DOHH2 (cell line): Measurements from ENCODE around the gene XKR7.

Source experiments
- H3F3A ChIP-seq: fragments of 200-600 bp; sonication (generic), shearing (Covaris generic); 2 replicates; pipeline ENCODE4 v1.6.0; 2016; ENCODE audit warnings: antibody characterized with exemption, mild to moderate bottlenecking; ENCODE audit not compliant: control insufficient read depth, insufficient read depth
- H3K27ac ChIP-seq: fragments of 200-600 bp; sonication (generic); 2 replicates; pipeline ENCODE4 v1.5.1; 2014; ENCODE audit warnings: low read depth, mild to moderate bottlenecking, low read length, moderate library complexity
- H3K27me3 ChIP-seq: fragments of 200-600 bp; sonication (generic); 2 replicates; pipeline ENCODE4 v1.6.1; 2014; ENCODE audit warnings: mild to moderate bottlenecking, low read length, mixed read lengths; ENCODE audit not compliant: control insufficient read depth
- H3K36me3 ChIP-seq: fragments of 200-600 bp; sonication (generic); 2 replicates; pipeline ENCODE4 v1.6.1; 2014; ENCODE audit warnings: mild to moderate bottlenecking, low read length, moderate library complexity, mixed read lengths; ENCODE audit not compliant: control insufficient read depth
- H3K4me1 ChIP-seq: fragments of 200-600 bp; sonication (generic); 2 replicates; pipeline ENCODE4 v1.6.1; 2014; ENCODE audit warnings: mild to moderate bottlenecking, low read length, mixed read lengths; ENCODE audit not compliant: control insufficient read depth
- H3K4me2 ChIP-seq: fragments of 200-600 bp; sonication (generic); 2 replicates; pipeline ENCODE4 v1.6.0; 2014; ENCODE audit warnings: mild to moderate bottlenecking, low read length, moderate library complexity
- H3K4me3 ChIP-seq: fragments of 200-600 bp; sonication (generic); 2 replicates; pipeline ENCODE4 v1.5.1; 2014; ENCODE audit warnings: mild to moderate bottlenecking, low read length, mixed read lengths
- H3K79me2 ChIP-seq: fragments of 200-600 bp; sonication (generic); 2 replicates; pipeline ENCODE4 v1.6.1; 2014; ENCODE audit warnings: mild to moderate bottlenecking, low read length, mixed read lengths; ENCODE audit not compliant: control insufficient read depth
- H3K9me2 ChIP-seq: fragments of 200-600 bp; sonication (generic); replicated peaks from 2 replicates; pipeline ENCODE4 v1.6.1; 2014; ENCODE audit warnings: mild to moderate bottlenecking, low read length, mixed read lengths; ENCODE audit not compliant: control insufficient read depth
- H3K9me3 ChIP-seq: fragments of 200-600 bp; sonication (generic); 2 replicates; pipeline ENCODE4 v1.6.1; 2014; ENCODE audit warnings: antibody characterized with exemption, low read length, mixed read lengths; ENCODE audit not compliant: control insufficient read depth, insufficient read depth
- H4K20me1 ChIP-seq: fragments of 200-600 bp; sonication (generic); 2 replicates; pipeline ENCODE4 v1.6.0; 2014; ENCODE audit warnings: low read depth, mild to moderate bottlenecking, antibody characterized with exemption, low read length, moderate library complexity; ENCODE audit not compliant: control insufficient read depth, insufficient read depth
- CTCF ChIP-seq: fragments of 200-600 bp; sonication (generic); IDR thresholded peaks from one replicate; pipeline ENCODE4 v1.5.1; 2014; ENCODE audit warnings: antibody characterized with exemption, mild to moderate bottlenecking, low read depth, low read length; ENCODE audit not compliant: poor library complexity, severe bottlenecking
- EZH2phosphoT487 ChIP-seq: fragments of 200-600 bp; sonication (generic); IDR thresholded peaks from 2 replicates; pipeline ENCODE4 v1.6.1; 2017; ENCODE audit warnings: borderline replicate concordance, mild to moderate bottlenecking, antibody characterized with exemption, low read length, moderate library complexity, mixed read lengths

Gene XKR7

GRCh38 chr20:32010101-32010500, 42.1 kb downstream of the XKR7 start, which contains the start of gene CCM2L:
Gene CCM2L, plus strand, starts transcription at chr20:32010438. Its CDS starts 17 bp downstream, at chr20:32010455.
- Histone ChIP-seq H3K36me3 (no peaks in the 10 kb centered on the region), H3K4me3 (no peak within 1 kb of the TSS), H3K79me2 (no peaks in the 10 kb centered on the region), H3K27me3 (no peaks in the 10 kb centered on the region), H3K4me2 (no peak within 1 kb of the TSS), H3K9me2 (no peaks in the 10 kb centered on the region), H3K4me1 (peaks cover 7% of the 10 kb centered on the region), H3K9me3 (no peaks in the 10 kb centered on the region), H4K20me1 (no peaks in the 10 kb centered on the region), H3K27ac (no peak within 1 kb of the TSS), H3F3A (no peaks in the 10 kb centered on the region)
- TF ChIP-seq CTCF (no peak), EZH2phosphoT487 (no peak)

- Histone ChIP-seq H3K4me1 (peaks cover 7% of the 10 kb centered on the region), H3K79me2 (no peaks in the 10 kb centered on the region), H3F3A (no peaks in the 10 kb centered on the region), H3K27ac (no peak overlapping the region), H3K4me2 (no peak overlapping the region), H3K9me2 (no peaks in the 10 kb centered on the region), H4K20me1 (no peaks in the 10 kb centered on the region), H3K27me3 (0 out of 2 replicates have a peak, but pooled peaks cover 3% of the 10 kb centered on the region), H3K36me3 (no peaks in the 10 kb centered on the region), H3K9me3 (no peaks in the 10 kb centered on the region), H3K4me3 (no peak overlapping the region)
- TF ChIP-seq EZH2phosphoT487, result no peak
- no peak for TF ChIP-seq CTCF
These were observed 42.7 kb downstream of the XKR7 start for GRCh38 chr20:32010666-32011065.

- Histone ChIP-seq H3K27ac (no peak overlapping the region), H3K79me2 (no peaks in the 10 kb centered on the region), H3K4me2 (no peak overlapping the region), H4K20me1 (no peaks in the 10 kb centered on the region), H3K4me1 (peaks cover 7% of the 10 kb centered on the region), H3K9me2 (no peaks in the 10 kb centered on the region), H3K27me3 (peaks cover 5% of the 10 kb centered on the region), H3K4me3 (no peak overlapping the region), H3K36me3 (no peaks in the 10 kb centered on the region), H3K9me3 (no peaks in the 10 kb centered on the region), H3F3A (no peaks in the 10 kb centered on the region)
- TF ChIP-seq EZH2phosphoT487, result no peak
- TF ChIP-seq CTCF, result no peak
These were observed 44.3 kb downstream of the XKR7 start for GRCh38 chr20:32012159-32012688.
